Measurements from ENCODE around the gene GALK1.

DNA sequence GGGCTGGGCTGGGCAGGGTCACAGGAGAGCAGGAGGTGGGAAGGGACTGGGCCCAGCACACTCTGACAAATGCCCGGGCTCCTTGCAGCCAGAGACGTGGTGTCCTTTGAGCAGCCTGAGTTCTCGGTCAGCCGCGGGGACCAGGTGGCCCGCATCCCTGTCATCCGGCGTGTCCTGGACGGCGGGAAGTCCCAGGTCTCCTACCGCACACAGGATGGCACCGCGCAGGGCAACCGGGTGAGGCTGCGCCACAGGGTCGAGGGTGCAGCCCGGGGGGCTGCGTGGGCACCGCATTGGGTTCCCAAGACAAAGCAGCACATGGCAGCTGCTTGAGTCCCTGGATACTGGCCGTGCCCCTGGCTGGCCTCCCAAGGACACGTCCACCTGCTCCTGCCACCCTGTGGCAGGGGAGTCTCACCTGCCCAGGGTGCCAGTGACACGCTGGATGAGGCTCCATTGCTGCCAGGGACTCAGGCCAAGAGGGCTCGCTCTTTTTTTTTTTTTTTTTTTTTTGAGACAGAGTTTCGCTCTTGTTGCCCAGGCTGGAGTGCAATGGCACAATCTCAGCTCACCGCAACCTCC lies 21.3 kb downstream of the GALK1 start:
- TF ChIP-seq, protein P1, sequence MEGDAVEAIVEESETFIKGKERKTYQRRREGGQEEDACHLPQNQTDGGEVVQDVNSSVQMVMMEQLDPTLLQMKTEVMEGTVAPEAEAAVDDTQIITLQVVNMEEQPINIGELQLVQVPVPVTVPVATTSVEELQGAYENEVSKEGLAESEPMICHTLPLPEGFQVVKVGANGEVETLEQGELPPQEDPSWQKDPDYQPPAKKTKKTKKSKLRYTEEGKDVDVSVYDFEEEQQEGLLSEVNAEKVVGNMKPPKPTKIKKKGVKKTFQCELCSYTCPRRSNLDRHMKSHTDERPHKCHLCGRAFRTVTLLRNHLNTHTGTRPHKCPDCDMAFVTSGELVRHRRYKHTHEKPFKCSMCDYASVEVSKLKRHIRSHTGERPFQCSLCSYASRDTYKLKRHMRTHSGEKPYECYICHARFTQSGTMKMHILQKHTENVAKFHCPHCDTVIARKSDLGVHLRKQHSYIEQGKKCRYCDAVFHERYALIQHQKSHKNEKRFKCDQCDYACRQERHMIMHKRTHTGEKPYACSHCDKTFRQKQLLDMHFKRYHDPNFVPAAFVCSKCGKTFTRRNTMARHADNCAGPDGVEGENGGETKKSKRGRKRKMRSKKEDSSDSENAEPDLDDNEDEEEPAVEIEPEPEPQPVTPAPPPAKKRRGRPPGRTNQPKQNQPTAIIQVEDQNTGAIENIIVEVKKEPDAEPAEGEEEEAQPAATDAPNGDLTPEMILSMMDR (conservative IDR thresholded peaks at IDR 0.05; ENCODE audit: low read depth, low read length): no peak
- TF ChIP-seq EZH2phosphoT487 (IDR thresholded peaks at IDR 0.05; ENCODE audit: borderline replicate concordance, low read length) (no peak), EZH2 (IDR thresholded peaks at IDR 0.05; ENCODE audit: low read length, unreplicated experiment) (no peak)

Data from PC-3 (cell line).